GM12878 (cell line): ENCODE measurements around the gene CD151. TPM values are rescaled to one million over a fixed set of nuclear protein-coding genes. Genes with fewer than 3 reads are reported as not detected.

Experiments
- BCLAF1 ChIP-seq: fragments of 450-650 bp; IDR thresholded peaks from 2 replicates; pipeline ENCODE4 v1.6.1; 2017; ENCODE audit warnings: antibody characterized with exemption, mild to moderate bottlenecking, moderate library complexity
- CHD2 ChIP-seq: IDR thresholded peaks from 2 replicates; pipeline ENCODE4 v1.6.1; 2011; ENCODE audit warnings: low read depth, low read length, improper control_type of control experiment, borderline replicate concordance
- CHD4 ChIP-seq: fragments of 200-600 bp; sonication (generic); IDR thresholded peaks from 2 replicates; pipeline ENCODE4 v1.6.1; 2016; ENCODE audit warnings: mild to moderate bottlenecking
- CREM ChIP-seq: IDR thresholded peaks from 2 replicates; pipeline ENCODE4 v1.6.1; 2014; ENCODE audit warnings: antibody characterized with exemption, low read depth
- E2F8 ChIP-seq: fragments of 450-650 bp; IDR thresholded peaks from 2 replicates; pipeline ENCODE4 v1.6.1; 2018; ENCODE audit warnings: mild to moderate bottlenecking, low read depth, moderate library complexity; ENCODE audit not compliant: partially characterized antibody
- ESRRA ChIP-seq: IDR thresholded peaks from 2 replicates; pipeline ENCODE4 v1.6.1; 2012; ENCODE audit warnings: mild to moderate bottlenecking, low read length, improper control_type of control experiment
- IRF5 ChIP-seq: fragments of 450-650 bp; IDR thresholded peaks from 2 replicates; pipeline ENCODE4 v1.6.1; 2017; ENCODE audit warnings: borderline replicate concordance
- MEF2B ChIP-seq: fragments of 450-650 bp; IDR thresholded peaks from 2 replicates; pipeline ENCODE4 v1.6.1; 2018; ENCODE audit warnings: mild to moderate bottlenecking, moderate library complexity; ENCODE audit not compliant: partially characterized antibody, poor library complexity, severe bottlenecking
- NR2F1 ChIP-seq: fragments of 450-650 bp; conservative IDR thresholded peaks from 2 replicates; pipeline ENCODE4 v1.6.1; 2017; ENCODE audit warnings: mild to moderate bottlenecking
- NRF1 ChIP-seq: conservative IDR thresholded peaks from 2 replicates; pipeline ENCODE4 v1.6.1; 2011; ENCODE audit warnings: mild to moderate bottlenecking, low read depth, low read length, improper control_type of control experiment
- RB1 ChIP-seq: fragments of 450-650 bp; formaldehyde crosslinking; IDR thresholded peaks from 2 replicates; pipeline ENCODE4 v1.6.1; 2017; ENCODE audit warnings: mild to moderate bottlenecking, borderline replicate concordance
- RBBP5 ChIP-seq: fragments of 200-600 bp; sonication (generic); conservative IDR thresholded peaks from 2 replicates; pipeline ENCODE4 v1.6.1; 2016
- RELA ChIP-seq: fragments of 450-650 bp; IDR thresholded peaks from 2 replicates; pipeline ENCODE4 v1.8.0; 2014; ENCODE audit warnings: borderline replicate concordance; ENCODE audit not compliant: partially characterized antibody
- TCF12 ChIP-seq: IDR thresholded peaks from 2 replicates; pipeline ENCODE4 v1.6.1; 2011; ENCODE audit warnings: low read depth, mild to moderate bottlenecking, low read length
- TCF3 ChIP-seq: IDR thresholded peaks from 2 replicates; pipeline ENCODE4 v1.6.1; 2012; ENCODE audit warnings: low read depth, mild to moderate bottlenecking, low read length, borderline replicate concordance; ENCODE audit not compliant: insufficient read depth
- ZBTB4 ChIP-seq: fragments of 450-650 bp; formaldehyde crosslinking; IDR thresholded peaks from 2 replicates; pipeline ENCODE4 v1.4.0; 2022; ENCODE audit warnings: mild to moderate bottlenecking, moderate library complexity
- polyA plus RNA-seq, 11 experiments: library from polyadenylated mRNA; depleted of rRNA in 4 of 11; unstranded in 6 of 11; stranded (reverse) in 5 of 11; fragments of >200 nt; fragmentation: Nextera tagmentation in 4 of 11; fragmentation: Illumina TruSeq in 1 of 11; extraction: Ambion mirVana in 4 of 11; extraction: Trizol in 1 of 11; gene quantifications; 1 replicate in 1 of 11; 2 replicates in 10 of 11; pipeline versions ENCODE4 v1.2.1 to v1.2.3, GENCODE V29; 2011 to 2016; ENCODE audit warnings: inconsistent platforms in 2 of 11, missing spikeins in 2 of 11, low read depth in 1 of 11
- total RNA-seq, 4 experiments: library from RNA; depleted of rRNA in 3 of 4; stranded (reverse); fragments of >200 nt in 3 of 4; fragmentation: Illumina TruSeq in 1 of 4; extraction: Trizol in 1 of 4; gene quantifications; 2 replicates each; pipeline versions ENCODE4 v1.2.1 to v1.2.3, GENCODE V29; 2013 to 2021

CD151 gene
- total and polyA plus RNA-seq, 10 of the 15 experiments (the other 5 are each of a cell fraction or from before 2014, with no cell fraction given), result 0.52 to 41.7 (median 14.7) TPM

DNA sequence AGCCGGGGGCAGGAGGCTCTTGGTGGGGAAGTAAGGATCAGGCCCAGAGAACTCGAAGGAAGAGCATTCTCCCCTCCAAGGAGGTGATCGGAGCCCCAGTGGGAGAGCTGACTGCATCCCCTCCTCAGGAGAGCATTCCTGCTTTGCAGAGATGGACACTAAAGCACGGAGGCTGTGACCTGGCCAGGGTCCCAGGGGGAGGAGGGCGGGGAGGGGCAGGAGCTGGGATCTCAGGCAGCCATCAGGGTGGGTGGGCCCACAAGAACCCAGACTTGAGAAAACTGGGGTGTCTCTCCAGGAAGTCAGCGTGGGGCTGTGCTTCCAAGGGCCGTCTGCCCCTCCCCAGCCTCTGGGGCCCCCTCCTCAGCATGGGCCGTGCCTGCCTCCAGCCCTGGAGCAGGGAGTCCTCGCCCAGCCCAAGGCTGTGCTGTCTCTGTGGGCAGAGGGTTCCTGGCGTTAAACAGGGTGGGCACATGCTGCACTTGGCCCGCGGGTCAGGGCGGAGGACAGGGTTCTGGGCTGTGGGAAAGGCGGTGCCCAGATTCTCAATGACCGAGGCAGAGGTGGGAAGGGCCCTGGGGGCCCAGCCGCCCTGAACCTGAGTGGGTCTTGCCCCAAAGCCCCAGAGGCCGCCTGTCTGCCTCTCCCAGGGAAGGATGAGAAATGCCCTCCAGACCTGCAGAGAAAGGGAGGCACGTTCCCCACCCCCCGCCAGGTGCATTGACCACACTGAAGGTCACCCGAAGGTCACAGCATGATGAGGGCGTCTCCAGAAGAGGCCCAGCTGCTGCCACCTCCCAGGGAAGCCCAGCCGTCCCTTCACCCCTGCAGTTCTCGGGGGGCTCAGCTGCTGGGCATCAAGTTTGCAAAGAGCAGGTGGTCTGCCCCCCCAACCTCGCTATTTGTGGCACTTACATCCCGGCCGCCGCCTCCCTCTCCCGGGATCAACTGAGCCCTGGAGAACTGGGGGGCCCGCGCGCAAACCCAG lies 43.5 kb upstream of the CD151 start (continued):
- TF ChIP-seq E2F8 (no peak), TCF12 (peak; percentile 94), TCF3 (peak; percentile 88), ZBTB4 (CRISPR knock-in tag) (no peak), RELA (no peak), RBBP5 (no peak), CHD2 (no peak), IRF5 (no peak), RB1 (no peak), CHD4 (no peak), NR2F1 (peak; percentile 59; the same call in 1 of the 2 replicates), NRF1 (no peak), CREM (no peak), BCLAF1 (no peak), MEF2B (no peak), ESRRA (peak; percentile 80; the same call in 1 of the 2 replicates)
